ENCODE measurements around the gene GPT2.
A peak's percentile ranks its signal among the peaks of the same experiment; 100 is the strongest.
"Not testable (repeated sequence)": the region's sequence is repeated elsewhere in the genome, so short reads cannot be mapped to it uniquely, and the experiment has no call there.

The GPT2 gene

GRCh38 chr16:46922239-46922638 is 38.1 kb downstream of the GPT2 start:
- no peak for DNase-seq

GRCh38 chr16:46923513-46924295 is 39.5 kb downstream of the GPT2 start:
- no peak for DNase-seq

- DNase-seq, result no peak
Measured at GRCh38 chr16:46924402-46924801, 40.2 kb downstream of the GPT2 start.

- DNase-seq, result no peak
Measured at GRCh38 chr16:46926470-46927225, 42.5 kb downstream of the GPT2 start.

- DNase-seq, result no peak
Measured at GRCh38 chr16:46927273-46927672, 43.1 kb downstream of the GPT2 start.

- DNase-seq, result no peak
Measured at GRCh38 chr16:46928811-46929210, 44.6 kb downstream of the GPT2 start.

- peak; percentile 51 to 74 for DNase-seq
Measured at GRCh38 chr16:46929378-46930332, 45.5 kb downstream of the GPT2 start.

- DNase-seq, result no peak
Measured at GRCh38 chr16:46930861-46931260, 46.7 kb downstream of the GPT2 start.

GRCh38 chr16:46932802-46933201 is 48.6 kb downstream of the GPT2 start:
- no peak for DNase-seq

- no peak for DNase-seq
Measured at GRCh38 chr16:46937536-46937935, 53.4 kb downstream of the GPT2 start.

GRCh38 chr16:46944713-46945112 is 60.6 kb downstream of the GPT2 start:
- DNase-seq, result not testable (repeated sequence)

- no peak for DNase-seq
Measured at GRCh38 chr16:46947900-46948547, 63.9 kb downstream of the GPT2 start.

GRCh38 chr16:46948548-46949166 is 64.5 kb downstream of the GPT2 start:
- DNase-seq, result no peak

GRCh38 chr16:46949241-46949892 is 65.2 kb downstream of the GPT2 start:
- DNase-seq, result no peak

GRCh38 chr16:46950009-46950408 is 65.8 kb downstream of the GPT2 start:
- DNase-seq, result no peak

- DNase-seq, result no peak
Measured at GRCh38 chr16:46954562-46954961, 70.4 kb downstream of the GPT2 start.

- DNase-seq, result peak in 1 of 2 donors; percentile 24
Measured at GRCh38 chr16:46961373-46962353, 77.5 kb downstream of the GPT2 start.

GRCh38 chr16:46962629-46963028 is 78.5 kb downstream of the GPT2 start:
- DNase-seq, result no peak

- DNase-seq, result no peak
Measured at GRCh38 chr16:46968063-46968435, 83.9 kb downstream of the GPT2 start.

- DNase-seq, result no peak
Measured at GRCh38 chr16:46970089-46970488, 85.9 kb downstream of the GPT2 start.

All from hippocampal formation (tissue), 2 donors.